HG03175 (cell line): ENCODE data around the gene IMPA2.

Experiments
- ATAC-seq: cut with Tn5 transposase; IDR thresholded peaks from one replicate; pipeline ENCODE4 v1.9.1; 2021; ENCODE audit warnings: mild to moderate bottlenecking, moderate library complexity; ENCODE audit not compliant: unreplicated experiment

IMPA2 gene

DNA sequence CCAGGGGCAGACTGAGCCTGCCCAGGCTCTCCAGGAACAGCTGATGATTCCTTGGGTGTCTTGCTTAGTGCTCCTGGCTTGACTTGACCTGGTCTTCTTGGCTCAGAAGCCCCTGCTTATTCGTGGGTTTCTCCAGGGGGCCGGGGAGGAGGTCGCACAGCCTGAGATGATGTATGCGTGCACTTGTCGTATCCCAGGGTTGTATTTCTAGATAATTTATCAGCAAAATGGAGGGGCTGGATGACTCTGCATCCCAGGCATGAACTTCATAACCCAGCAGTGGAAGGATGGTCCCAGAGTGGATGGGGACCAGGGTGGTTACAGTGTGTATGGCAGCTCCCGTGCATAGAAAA is 25.2 kb downstream of the IMPA2 start:
- ATAC-seq = no peak

DNA sequence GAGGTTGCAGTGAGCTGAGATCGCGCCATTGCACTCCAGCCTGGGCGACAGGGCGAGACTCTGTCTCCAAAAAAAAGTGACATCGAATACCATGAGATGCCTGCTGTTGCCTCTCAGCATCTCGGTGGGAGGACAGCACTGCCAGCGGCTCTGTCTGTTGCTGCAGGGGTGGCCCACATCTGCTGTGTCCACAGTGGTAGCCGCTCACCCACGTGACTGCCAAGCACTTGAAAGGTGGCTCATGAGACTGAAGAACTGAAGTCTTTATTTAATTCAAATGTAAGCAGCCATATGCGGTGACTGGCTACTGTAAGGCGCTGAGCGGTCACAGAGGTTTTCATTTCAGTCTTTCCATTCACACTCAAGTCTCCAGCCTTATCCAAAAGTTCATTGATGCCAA is 25.8 kb downstream of the IMPA2 start:
- no peak for ATAC-seq

GRCh38 chr18:12008181-12008767 is 27.0 kb downstream of the IMPA2 start:
- ATAC-seq = no peak

- ATAC-seq = no peak
Observed at GRCh38 chr18:12008842-12009580, 27.7 kb downstream of the IMPA2 start.

- ATAC-seq = no peak
Observed at GRCh38 chr18:12009581-12010140, 28.4 kb downstream of the IMPA2 start.

- ATAC-seq = no peak
Observed at GRCh38 chr18:12010187-12010802, 29.0 kb downstream of the IMPA2 start.

- ATAC-seq = no peak
Observed at GRCh38 chr18:12011199-12011956, 30.1 kb downstream of the IMPA2 start.

DNA sequence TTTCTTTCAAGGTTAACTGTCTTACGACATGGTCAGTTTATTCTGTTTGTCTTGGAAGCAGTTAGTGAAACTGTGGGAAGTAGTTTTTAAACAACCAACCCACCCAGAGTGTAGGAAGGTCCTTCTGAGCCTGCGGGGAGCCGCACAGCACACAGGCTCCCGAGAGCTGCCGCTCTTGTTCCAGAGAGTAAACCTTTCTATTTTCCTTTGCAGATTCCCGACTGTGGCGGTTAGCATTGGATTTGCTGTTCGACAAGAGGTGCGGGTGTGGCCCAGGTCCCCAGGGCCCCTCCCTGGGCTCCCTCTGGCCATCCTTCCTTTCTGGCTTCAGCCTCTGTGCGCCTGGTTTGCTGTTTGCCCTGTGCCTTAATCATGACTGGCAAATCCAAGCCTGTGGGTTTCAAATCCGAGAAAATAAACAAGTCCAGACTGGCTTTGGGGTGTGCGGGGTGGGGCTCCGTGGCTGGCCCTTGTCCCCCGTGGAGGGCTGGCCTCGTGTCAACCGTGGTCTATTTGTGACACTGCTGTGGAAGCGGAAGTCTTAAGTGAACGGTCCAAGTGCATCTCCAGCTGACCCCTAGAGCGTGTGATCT is 30.7 kb downstream of the IMPA2 start:
- no peak for ATAC-seq

- ATAC-seq = no peak
Observed at GRCh38 chr18:12012697-12013096, 31.4 kb downstream of the IMPA2 start.

DNA sequence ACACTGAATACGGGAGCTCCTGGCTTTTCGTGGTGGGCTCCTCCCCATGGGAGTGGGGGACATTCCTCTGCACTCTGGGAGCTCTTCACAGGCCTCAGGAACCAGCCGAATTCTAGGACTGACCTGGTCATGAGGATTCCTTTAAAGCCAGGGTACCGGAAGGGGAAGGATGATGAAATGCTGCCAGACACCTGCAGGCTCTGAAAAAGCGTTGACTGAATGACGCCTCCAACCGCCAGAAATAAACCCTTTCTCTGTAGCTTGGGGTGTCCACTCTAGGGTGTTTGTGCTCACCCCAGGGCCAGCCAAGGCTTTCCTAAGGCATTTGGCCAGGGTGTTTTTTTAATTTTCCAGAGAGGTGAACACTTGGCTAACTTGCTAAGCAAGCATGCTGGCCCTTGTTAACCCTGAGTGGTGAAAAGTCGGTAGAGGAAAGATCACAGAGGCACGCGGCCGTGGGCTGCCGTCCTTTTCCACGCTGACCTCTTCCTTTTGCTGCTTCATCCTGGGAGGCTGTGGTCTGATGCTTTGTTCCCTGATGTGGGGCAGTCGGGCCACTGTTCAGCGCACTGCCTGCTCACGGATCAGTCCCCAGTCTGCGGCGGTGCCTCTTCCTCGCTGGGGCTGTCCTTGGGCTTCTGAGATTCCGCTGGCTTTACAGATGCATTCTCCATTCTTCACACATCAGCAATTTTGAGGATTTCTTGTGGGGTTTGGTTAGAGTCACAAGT is 32.0 kb downstream of the IMPA2 start:
- ATAC-seq = no peak

- ATAC-seq = no peak
Observed at GRCh38 chr18:12014086-12014485, 32.8 kb downstream of the IMPA2 start.

- ATAC-seq = no peak
Observed at GRCh38 chr18:12014521-12015415, 33.5 kb downstream of the IMPA2 start.

DNA sequence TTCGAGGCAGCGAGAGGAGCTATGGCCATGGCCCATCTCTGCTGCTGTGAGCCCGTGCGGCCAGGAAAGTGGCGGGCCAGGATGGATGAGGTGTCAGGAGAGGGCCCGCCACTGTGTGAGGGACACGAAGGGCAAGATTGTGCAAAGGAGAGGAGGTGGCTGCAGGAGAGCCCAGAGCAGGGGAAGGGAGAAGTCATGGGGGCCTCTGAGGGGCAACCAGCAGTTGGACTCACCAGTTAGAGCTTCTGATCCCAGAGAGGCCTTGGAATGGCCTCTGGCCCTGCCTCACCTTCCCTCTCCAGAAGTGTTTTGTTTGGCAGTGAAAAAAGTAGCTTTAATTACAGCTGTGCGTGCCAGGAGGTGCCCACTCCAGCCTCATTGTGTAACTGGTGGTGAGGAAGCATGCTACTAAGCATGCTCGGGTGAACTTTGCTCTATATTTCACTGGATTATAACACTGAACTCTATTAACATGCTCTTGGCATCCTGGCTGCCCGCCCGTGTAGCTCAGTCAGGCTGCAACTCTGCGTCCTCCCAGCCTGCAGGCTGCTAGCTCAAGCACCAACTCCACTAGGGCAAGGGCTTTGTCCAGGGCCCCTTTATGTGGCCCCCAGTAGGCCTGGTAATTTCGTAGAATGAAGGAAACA is 34.2 kb downstream of the IMPA2 start:
- ATAC-seq = no peak

GRCh38 chr18:12017081-12017480 is 35.8 kb downstream of the IMPA2 start:
- ATAC-seq = no peak

DNA sequence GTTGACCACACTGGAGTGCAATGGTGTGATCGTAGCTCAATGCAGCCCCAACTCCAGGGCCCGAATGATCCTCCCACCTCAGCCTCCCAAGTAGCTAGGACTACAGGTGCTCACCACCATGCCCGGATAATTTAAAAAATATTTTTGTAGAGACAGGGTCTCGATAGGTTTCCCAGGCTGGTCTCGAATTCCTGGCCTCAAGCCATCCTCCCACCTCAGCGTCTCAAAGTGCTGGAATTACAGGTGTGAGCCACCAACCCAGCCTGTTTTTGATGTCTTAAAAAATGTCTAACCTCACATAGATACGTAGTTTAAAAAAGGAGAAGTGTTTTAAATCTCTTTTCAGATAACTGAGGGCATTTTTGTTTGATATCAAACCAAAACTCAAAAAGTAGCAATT is 37.6 kb downstream of the IMPA2 start:
- no peak for ATAC-seq

DNA sequence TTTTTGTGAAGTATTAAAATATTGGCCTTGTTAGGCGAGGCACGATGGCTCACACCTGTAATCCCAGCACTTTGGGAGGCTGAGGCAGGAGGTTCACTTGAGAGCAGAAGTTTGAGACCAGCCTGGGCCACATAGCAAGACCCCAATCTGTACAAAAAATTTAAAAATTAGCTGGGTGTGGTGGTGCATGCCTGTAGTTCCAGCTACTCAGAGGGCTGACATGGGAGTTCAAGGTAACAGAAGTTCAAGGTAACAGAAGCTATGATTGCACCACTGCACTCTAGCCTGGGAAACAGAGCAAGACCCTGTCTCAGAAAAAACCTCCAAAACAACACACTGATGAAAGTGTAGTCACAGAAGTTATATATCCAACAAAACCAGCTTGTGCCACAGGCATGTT is 39.8 kb downstream of the IMPA2 start:
- no peak for ATAC-seq

DNA sequence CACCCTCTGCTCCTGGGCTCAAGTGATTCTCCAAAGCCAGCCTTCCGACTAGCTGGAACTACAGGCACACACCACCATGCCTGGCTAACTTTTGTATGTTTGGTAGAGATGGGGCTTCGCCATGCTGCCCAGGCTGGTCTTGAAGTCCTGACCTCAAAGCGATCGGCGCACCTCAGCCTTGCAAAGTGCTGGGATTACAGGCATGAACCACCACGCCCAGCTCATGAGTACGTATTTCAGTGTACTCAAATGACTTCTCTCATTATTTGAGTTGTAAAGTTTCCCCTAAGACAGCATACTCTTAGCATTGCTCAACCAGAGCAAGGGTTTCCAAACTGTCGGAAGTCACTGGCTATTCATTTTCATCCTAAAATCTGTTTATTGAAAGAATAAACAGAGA is 40.3 kb downstream of the IMPA2 start:
- no peak for ATAC-seq

DNA sequence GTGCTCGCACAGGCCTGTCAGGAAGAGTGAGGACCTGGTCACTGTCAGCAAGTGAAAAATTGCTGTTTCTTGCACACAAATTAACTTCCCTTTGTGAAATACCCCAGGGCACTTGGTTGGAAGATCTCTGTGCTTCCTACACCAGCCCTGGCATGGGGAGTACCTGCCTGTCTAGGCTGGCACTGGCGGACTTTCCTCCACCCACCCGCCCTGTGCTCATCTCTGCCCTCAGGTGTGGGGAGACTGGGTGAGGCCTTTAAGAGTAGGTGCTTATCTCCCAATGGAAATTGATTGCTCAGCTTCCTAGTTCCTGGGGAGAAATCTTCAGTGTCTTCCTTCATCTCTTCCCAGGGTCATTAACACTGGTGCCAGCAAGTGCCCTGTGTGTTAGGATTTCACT is 42.1 kb downstream of the IMPA2 start:
- ATAC-seq = no peak

GRCh38 chr18:12026562-12026961 is 45.3 kb downstream of the IMPA2 start:
- ATAC-seq = no peak
